Measurements from ENCODE around the gene CACNA2D3. TPM values are rescaled to one million over a fixed set of nuclear protein-coding genes. Genes with fewer than 3 reads are reported as not detected.

CACNA2D3 gene
- polyA plus RNA-seq, 1 donor from 2014 or later: 26.2 TPM

DNA sequence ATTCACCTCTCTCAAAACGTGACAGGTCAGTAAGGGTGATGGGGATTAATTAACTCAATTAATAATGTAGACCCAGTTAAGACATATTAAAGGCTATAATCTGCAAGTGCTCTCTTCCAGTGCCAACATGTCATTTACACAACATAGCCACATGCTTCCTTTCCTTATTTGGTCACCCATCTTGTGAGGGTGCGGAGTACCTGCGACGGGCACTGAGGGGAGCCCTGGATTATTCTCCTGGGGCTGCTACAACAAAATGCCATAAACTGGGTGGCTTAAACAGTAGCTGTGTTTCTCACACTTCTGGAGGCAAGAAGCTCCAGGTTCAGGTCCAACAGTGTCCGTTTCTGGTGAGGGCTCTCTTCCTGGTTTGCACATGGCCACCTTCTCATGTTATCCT lies 962.9 kb downstream of the CACNA2D3 start:
- Histone ChIP-seq H3K4me3 (ENCODE audit: low read length) (no peak overlapping the region), H2AFZ (ENCODE audit: low read depth, low read length) (no peak overlapping the region), H3K9ac (ENCODE audit: low read length) (no peak overlapping the region), H3F3A (ENCODE audit: insufficient read depth, low read length, poor library complexity, severe bottlenecking) (no peaks in the 10 kb centered on the region), H3K27ac (ENCODE audit: low read length) (no peak overlapping the region), H3K9me2 (ENCODE audit: insufficient read depth, low read length) (no peaks in the 10 kb centered on the region), H3K9me3 (ENCODE audit: low read length) (no peaks in the 10 kb centered on the region), H3K27me3 (ENCODE audit: insufficient read depth, low read depth, low read length) (no peaks in the 10 kb centered on the region), H4K20me1 (ENCODE audit: insufficient read depth) (no peaks in the 10 kb centered on the region), H3K79me2 (replicated peaks; ENCODE audit: insufficient read depth, low read length) (no peaks in the 10 kb centered on the region), H3K36me3 (ENCODE audit: insufficient read depth, low read length) (no peaks in the 10 kb centered on the region), H3K4me2 (ENCODE audit: low read length) (no peak overlapping the region)
- TF ChIP-seq POLR2AphosphoS5 (IDR thresholded peaks at IDR 0.05) (no peak), EP300 (conservative IDR thresholded peaks at IDR 0.05; ENCODE audit: poor library complexity, severe bottlenecking) (no peak), EZH2 (IDR thresholded peaks at IDR 0.05; ENCODE audit: borderline replicate concordance, insufficient read depth, low read length, poor library complexity, severe bottlenecking) (no peak)

GRCh38 chr3:55089211-55089610 lies 966.9 kb downstream of the CACNA2D3 start:
- no peaks in the 10 kb centered on the region for H3K79me2 ChIP-seq (replicated peaks; ENCODE audit: insufficient read depth, low read length)
- no peak overlapping the region for H3K4me2 ChIP-seq (ENCODE audit: low read length)
- no peaks in the 10 kb centered on the region for H3K9me2 ChIP-seq (ENCODE audit: insufficient read depth, low read length)
- H3K27me3 ChIP-seq (ENCODE audit: insufficient read depth, low read depth, low read length): no peaks in the 10 kb centered on the region
- no peak overlapping the region for H3K9ac ChIP-seq (ENCODE audit: low read length)
- H3K36me3 ChIP-seq (ENCODE audit: insufficient read depth, low read length): no peaks in the 10 kb centered on the region
- no peak overlapping the region for H3K4me3 ChIP-seq (ENCODE audit: low read length)
- no peaks in the 10 kb centered on the region for H3F3A ChIP-seq (ENCODE audit: insufficient read depth, low read length, poor library complexity, severe bottlenecking)
- H3K9me3 ChIP-seq (ENCODE audit: low read length): no peaks in the 10 kb centered on the region
- H4K20me1 ChIP-seq (ENCODE audit: insufficient read depth): no peaks in the 10 kb centered on the region
- no peak for TF ChIP-seq TAF1 (IDR thresholded peaks at IDR 0.05; ENCODE audit: low read depth)
- no peak for TF ChIP-seq POLR2AphosphoS5 (IDR thresholded peaks at IDR 0.05)
- TF ChIP-seq, protein P1, sequence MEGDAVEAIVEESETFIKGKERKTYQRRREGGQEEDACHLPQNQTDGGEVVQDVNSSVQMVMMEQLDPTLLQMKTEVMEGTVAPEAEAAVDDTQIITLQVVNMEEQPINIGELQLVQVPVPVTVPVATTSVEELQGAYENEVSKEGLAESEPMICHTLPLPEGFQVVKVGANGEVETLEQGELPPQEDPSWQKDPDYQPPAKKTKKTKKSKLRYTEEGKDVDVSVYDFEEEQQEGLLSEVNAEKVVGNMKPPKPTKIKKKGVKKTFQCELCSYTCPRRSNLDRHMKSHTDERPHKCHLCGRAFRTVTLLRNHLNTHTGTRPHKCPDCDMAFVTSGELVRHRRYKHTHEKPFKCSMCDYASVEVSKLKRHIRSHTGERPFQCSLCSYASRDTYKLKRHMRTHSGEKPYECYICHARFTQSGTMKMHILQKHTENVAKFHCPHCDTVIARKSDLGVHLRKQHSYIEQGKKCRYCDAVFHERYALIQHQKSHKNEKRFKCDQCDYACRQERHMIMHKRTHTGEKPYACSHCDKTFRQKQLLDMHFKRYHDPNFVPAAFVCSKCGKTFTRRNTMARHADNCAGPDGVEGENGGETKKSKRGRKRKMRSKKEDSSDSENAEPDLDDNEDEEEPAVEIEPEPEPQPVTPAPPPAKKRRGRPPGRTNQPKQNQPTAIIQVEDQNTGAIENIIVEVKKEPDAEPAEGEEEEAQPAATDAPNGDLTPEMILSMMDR (IDR thresholded peaks at IDR 0.05; ENCODE audit: poor library complexity, severe bottlenecking): no peak
- TF ChIP-seq MXI1 (conservative IDR thresholded peaks at IDR 0.05; ENCODE audit: poor library complexity, severe bottlenecking): no peak
- no peak for TF ChIP-seq EZH2 (IDR thresholded peaks at IDR 0.05; ENCODE audit: borderline replicate concordance, insufficient read depth, low read length, poor library complexity, severe bottlenecking)
- no peak for TF ChIP-seq RAD21 (conservative IDR thresholded peaks at IDR 0.05)
- TF ChIP-seq, protein P2, sequence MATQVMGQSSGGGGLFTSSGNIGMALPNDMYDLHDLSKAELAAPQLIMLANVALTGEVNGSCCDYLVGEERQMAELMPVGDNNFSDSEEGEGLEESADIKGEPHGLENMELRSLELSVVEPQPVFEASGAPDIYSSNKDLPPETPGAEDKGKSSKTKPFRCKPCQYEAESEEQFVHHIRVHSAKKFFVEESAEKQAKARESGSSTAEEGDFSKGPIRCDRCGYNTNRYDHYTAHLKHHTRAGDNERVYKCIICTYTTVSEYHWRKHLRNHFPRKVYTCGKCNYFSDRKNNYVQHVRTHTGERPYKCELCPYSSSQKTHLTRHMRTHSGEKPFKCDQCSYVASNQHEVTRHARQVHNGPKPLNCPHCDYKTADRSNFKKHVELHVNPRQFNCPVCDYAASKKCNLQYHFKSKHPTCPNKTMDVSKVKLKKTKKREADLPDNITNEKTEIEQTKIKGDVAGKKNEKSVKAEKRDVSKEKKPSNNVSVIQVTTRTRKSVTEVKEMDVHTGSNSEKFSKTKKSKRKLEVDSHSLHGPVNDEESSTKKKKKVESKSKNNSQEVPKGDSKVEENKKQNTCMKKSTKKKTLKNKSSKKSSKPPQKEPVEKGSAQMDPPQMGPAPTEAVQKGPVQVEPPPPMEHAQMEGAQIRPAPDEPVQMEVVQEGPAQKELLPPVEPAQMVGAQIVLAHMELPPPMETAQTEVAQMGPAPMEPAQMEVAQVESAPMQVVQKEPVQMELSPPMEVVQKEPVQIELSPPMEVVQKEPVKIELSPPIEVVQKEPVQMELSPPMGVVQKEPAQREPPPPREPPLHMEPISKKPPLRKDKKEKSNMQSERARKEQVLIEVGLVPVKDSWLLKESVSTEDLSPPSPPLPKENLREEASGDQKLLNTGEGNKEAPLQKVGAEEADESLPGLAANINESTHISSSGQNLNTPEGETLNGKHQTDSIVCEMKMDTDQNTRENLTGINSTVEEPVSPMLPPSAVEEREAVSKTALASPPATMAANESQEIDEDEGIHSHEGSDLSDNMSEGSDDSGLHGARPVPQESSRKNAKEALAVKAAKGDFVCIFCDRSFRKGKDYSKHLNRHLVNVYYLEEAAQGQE (IDR thresholded peaks at IDR 0.05; ENCODE audit: borderline replicate concordance): no peak
- no peak for TF ChIP-seq SMC3 (conservative IDR thresholded peaks at IDR 0.05; ENCODE audit: poor library complexity)
- no peak for TF ChIP-seq EP300 (conservative IDR thresholded peaks at IDR 0.05; ENCODE audit: poor library complexity, severe bottlenecking)
- no peak overlapping the region for H2AFZ ChIP-seq (ENCODE audit: low read depth, low read length)
- H3K27ac ChIP-seq (ENCODE audit: low read length): no peak overlapping the region

Measured in neural cell (in vitro differentiated cells).